Calu3 (cell line): Measurements from ENCODE around the gene PPFIA1. TPM values are rescaled to one million over a fixed set of nuclear protein-coding genes. Genes with fewer than 3 reads are reported as not detected.

Experiments
- BruUV-seq: library from RNA; stranded (reverse); fragments of 400-500 nt; replicated peaks from 2 replicates; lab custom pipeline; 2021; lab: Mats Ljungman, UMichigan
- CTCF ChIA-PET: fragments of 300-600 bp; sonication (Branson Sonifier 250); formaldehyde crosslinking; loops from one replicate; lab custom pipeline; 2022; ENCODE audit warnings: antibody characterized with exemption; lab: Charles Lee
- DNase-seq: peaks from one replicate; pipeline ENCODE4 v3.0.0; 2022
- H3K27ac Mint-ChIP-seq: one replicate; pipeline ENCODE4 v1.8.0; 2022; ENCODE audit warnings: mixed read lengths; ENCODE audit not compliant: unreplicated experiment
- H3K27me3 Mint-ChIP-seq: one replicate; pipeline ENCODE4 v1.8.0; 2022; ENCODE audit warnings: mixed read lengths; ENCODE audit not compliant: unreplicated experiment
- H3K36me3 Mint-ChIP-seq: one replicate; pipeline ENCODE4 v1.8.0; 2022; ENCODE audit warnings: mild to moderate bottlenecking, moderate library complexity, mixed read lengths; ENCODE audit not compliant: insufficient read depth, unreplicated experiment
- H3K4me1 Mint-ChIP-seq: one replicate; pipeline ENCODE4 v1.8.0; 2022; ENCODE audit warnings: mild to moderate bottlenecking, low read depth, mixed read lengths; ENCODE audit not compliant: unreplicated experiment
- H3K4me3 Mint-ChIP-seq: one replicate; pipeline ENCODE4 v1.8.0; 2022; ENCODE audit warnings: mild to moderate bottlenecking, low read depth, moderate library complexity, mixed read lengths; ENCODE audit not compliant: unreplicated experiment
- H3K9me3 Mint-ChIP-seq: one replicate; pipeline ENCODE4 v1.8.0; 2022; ENCODE audit warnings: low read depth, mixed read lengths; ENCODE audit not compliant: unreplicated experiment
- intact Hi-C: fragments of 100-400 bp; cut with micrococcal nuclease; formaldehyde crosslinking; loops from one replicate; pipeline ENCODE4 v1.10.0; 2022; ENCODE audit not compliant: unreplicated experiment
- total RNA-seq: library from RNA; stranded (reverse); gene quantifications from 2 replicates; pipeline ENCODE4 v1.2.3, GENCODE V29; 2022
- TF ChIP-seq, protein P1 (sequence below): fragments of 200-600 bp; IDR thresholded peaks from one replicate; pipeline ENCODE4 v1.8.0; 2022; ENCODE audit warnings: antibody characterized with exemption; ENCODE audit not compliant: unreplicated experiment

Gene PPFIA1
- total RNA-seq, 1 experiment from 2014 or later = 84.0 TPM

DNA sequence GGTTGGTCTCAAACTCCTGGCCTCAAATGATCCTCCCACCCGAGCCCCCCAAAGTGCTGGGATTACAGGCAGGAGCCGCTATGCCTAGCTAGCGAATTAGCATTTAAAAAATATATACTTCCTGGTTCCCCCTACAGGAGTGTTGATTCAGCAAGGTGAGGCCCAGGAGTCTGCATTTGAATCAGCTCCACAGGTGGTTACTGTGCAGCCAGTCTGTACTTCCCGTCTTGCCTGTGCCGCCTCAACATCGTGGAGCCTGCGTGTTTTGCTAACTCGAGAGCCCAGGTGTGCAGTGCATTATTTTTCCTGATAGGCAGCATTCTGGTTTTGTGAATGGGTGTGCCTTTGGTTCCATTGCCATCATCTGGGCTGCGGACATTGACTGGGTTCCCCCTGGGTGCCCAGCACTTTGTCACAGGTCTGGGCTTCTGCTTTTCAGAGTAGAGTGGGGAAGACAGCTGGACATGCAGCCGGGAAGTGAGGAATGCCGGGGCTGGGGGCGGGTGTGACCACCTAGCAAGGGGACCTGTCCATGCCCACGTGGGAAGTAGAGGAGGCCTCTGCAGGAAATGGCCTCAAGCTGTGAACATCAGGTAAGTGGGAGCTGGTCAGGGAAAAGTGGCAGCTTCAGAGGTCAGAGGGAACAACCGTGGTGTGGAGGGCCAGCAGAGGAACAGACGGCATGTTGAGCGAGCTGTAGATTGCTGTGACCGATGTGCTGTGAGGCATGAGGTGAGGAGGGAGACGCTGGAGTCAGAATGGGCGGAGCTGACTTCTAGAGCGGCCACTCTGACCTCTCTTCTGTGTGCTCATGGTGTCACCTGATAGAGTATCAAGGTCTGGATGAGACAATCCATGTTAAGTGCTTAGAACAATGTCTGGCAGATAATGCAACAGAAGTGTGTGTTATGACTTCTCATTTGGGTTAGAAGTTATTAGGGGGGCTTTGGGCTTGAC lies 42.2 kb downstream of the PPFIA1 start:
- no TSS peak for BruUV-seq
- no peak for DNase-seq
- no peak overlapping the region for H3K4me3 Mint-ChIP-seq
- H3K4me1 Mint-ChIP-seq = peaks cover 22% of the 10 kb centered on the region
- H3K36me3 Mint-ChIP-seq = peaks cover 19% of the 10 kb centered on the region
- intact Hi-C loops = no loop called here
- H3K27ac Mint-ChIP-seq = no peak overlapping the region
- CTCF ChIA-PET = no interaction called here
- no peaks in the 10 kb centered on the region for H3K27me3 Mint-ChIP-seq
- TF ChIP-seq, protein P1, sequence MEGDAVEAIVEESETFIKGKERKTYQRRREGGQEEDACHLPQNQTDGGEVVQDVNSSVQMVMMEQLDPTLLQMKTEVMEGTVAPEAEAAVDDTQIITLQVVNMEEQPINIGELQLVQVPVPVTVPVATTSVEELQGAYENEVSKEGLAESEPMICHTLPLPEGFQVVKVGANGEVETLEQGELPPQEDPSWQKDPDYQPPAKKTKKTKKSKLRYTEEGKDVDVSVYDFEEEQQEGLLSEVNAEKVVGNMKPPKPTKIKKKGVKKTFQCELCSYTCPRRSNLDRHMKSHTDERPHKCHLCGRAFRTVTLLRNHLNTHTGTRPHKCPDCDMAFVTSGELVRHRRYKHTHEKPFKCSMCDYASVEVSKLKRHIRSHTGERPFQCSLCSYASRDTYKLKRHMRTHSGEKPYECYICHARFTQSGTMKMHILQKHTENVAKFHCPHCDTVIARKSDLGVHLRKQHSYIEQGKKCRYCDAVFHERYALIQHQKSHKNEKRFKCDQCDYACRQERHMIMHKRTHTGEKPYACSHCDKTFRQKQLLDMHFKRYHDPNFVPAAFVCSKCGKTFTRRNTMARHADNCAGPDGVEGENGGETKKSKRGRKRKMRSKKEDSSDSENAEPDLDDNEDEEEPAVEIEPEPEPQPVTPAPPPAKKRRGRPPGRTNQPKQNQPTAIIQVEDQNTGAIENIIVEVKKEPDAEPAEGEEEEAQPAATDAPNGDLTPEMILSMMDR = no peak
- H3K9me3 Mint-ChIP-seq = no peaks in the 10 kb centered on the region

DNA sequence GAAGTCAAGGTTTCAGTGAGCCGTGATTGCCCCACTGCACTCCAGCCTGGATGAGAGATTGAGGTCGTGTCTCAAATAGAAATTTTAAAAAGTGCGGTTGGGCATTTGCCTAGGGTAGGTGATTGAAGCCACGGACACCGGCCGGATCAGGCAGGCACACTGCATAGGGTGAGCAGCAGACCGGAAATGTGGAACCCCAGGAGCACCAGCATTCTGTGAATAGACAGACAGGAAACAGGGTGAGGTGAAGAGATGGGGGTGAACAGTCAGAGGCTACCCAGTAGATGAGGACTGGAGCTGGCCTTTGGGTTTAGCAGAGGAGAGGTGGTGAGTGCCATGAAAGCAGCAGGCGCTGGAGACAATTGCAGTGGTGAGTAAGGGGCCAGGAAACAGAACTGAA lies 43.5 kb downstream of the PPFIA1 start:
- intact Hi-C loops = no loop called here
- Mint-ChIP-seq H3K36me3 (peaks cover 19% of the 10 kb centered on the region), H3K9me3 (no peaks in the 10 kb centered on the region), H3K4me1 (peaks cover 20% of the 10 kb centered on the region), H3K27me3 (no peaks in the 10 kb centered on the region), H3K27ac (no peak overlapping the region), H3K4me3 (no peak overlapping the region)
- DNase-seq = no peak
- TF ChIP-seq, protein P1 = no peak
- no TSS peak for BruUV-seq
- CTCF ChIA-PET = no interaction called here

DNA sequence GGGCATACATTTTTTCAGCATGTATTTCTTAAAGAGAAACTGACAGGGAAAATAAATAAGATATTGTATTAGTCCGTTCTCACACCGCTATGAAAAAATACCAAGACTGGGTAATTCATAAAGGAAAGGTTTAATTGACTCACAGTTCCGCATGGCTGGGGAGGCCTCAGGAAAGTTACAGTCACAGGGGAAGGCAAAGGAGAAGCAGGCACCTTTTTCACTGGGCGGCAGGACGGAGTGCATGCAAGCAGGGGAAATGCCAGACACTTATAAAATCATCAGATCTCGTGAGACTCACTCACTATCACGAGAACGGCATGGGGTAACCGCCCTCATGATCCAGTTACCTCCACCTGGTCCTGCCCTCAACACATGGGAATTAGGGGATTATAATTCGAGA lies 44.2 kb downstream of the PPFIA1 start:
- peaks cover 13% of the 10 kb centered on the region for H3K36me3 Mint-ChIP-seq
- H3K4me3 Mint-ChIP-seq = no peak overlapping the region
- peaks cover 20% of the 10 kb centered on the region for H3K4me1 Mint-ChIP-seq
- intact Hi-C loops = no loop called here
- TF ChIP-seq, protein P1 = no peak
- BruUV-seq = no TSS peak
- H3K9me3 Mint-ChIP-seq = no peaks in the 10 kb centered on the region
- no peak overlapping the region for H3K27ac Mint-ChIP-seq
- CTCF ChIA-PET = interaction anchor here (0.7 kb wide), 2 partner anchors 16 to 417 kb away, joined by 4 read pairs; no protein-coding TSS in a partner anchor
- no peaks in the 10 kb centered on the region for H3K27me3 Mint-ChIP-seq
- no peak for DNase-seq

DNA sequence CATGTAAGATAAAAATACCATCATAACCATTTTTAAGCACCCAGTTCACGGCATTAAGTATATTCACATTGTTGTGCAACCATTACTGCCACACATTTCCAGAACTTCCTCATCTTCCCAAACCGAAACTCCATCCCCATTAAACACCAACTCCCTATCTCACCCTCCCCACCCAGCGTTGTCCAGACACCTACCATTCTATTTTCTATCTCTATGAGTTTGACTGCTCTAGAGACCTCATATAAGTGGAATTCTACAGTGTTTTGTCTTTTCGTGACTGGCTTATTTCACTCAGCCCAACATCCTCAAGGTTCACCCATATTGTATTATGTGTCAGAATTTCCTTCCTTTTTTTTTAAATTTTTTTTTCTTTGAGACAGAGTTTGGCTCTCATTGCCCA lies 45.2 kb downstream of the PPFIA1 start:
- H3K4me3 Mint-ChIP-seq = no peak overlapping the region
- no TSS peak for BruUV-seq
- H3K36me3 Mint-ChIP-seq = peaks cover 6% of the 10 kb centered on the region
- H3K27me3 Mint-ChIP-seq = no peaks in the 10 kb centered on the region
- H3K9me3 Mint-ChIP-seq = no peaks in the 10 kb centered on the region
- TF ChIP-seq, protein P1 = no peak
- CTCF ChIA-PET = interaction anchor here (0.7 kb wide), 2 partner anchors 15 to 416 kb away, joined by 4 read pairs; no protein-coding TSS in a partner anchor
- H3K27ac Mint-ChIP-seq = no peak overlapping the region
- intact Hi-C loops = no loop called here
- no peak for DNase-seq
- H3K4me1 Mint-ChIP-seq = peaks cover 18% of the 10 kb centered on the region
